Measurements from ENCODE around the gene APP.

Gene APP

DNA sequence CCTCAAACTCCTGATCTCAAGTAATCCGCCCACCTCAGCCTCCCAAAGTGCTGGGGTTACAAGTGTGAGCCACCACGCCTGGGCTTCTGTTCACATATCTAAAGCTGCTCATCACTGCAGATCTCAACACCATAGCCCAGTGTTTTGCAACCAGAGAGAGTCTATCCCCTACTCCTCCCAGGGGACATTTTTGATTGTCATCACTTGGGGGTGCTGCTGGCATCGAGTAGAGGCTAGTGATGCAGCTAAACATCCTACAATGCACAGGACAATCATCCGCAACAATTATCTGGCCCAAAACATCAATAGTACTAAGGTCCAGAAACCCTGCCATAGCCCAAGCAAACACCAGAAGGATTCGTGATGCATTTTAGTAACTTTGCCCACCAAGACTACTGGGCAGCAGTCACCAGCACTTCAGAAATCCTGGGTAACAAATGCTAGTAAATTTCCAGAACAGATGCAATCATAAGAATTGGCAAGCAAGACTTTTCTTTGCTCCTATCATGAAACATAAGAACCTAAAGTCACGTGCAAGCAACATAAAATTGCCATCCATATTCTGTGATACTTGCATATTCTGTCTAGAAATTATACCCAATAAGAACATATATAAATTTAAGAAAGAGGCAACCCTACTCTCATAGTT, 159.2 kb downstream of the APP start:
- DNase-seq, result no peak

DNA sequence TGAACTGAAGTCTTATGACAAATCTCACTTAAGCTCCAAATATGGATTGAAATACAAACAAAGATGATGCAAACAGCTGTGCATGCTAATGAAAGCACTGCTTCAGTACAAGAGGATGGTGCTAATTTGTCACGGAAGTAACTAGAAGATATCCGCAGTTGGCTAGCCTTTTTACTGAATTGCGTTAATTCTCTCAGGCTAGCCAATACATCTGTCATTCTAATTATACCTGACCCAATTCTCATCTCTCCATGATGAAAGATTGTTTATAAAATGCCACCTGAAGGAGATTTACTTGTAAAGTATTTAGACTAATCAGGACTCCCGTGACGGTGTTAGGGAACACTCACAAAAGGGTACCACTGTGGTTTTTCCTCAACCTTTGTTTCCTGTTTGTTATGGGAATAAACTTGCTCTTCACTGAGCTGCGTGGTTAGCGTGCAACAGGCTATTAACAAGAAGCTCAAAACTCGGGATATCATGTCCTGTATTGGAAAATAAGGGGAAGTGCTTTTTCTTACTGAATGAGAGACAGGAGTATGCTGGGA, 162.5 kb downstream of the APP start:
- no peak for DNase-seq

DNA sequence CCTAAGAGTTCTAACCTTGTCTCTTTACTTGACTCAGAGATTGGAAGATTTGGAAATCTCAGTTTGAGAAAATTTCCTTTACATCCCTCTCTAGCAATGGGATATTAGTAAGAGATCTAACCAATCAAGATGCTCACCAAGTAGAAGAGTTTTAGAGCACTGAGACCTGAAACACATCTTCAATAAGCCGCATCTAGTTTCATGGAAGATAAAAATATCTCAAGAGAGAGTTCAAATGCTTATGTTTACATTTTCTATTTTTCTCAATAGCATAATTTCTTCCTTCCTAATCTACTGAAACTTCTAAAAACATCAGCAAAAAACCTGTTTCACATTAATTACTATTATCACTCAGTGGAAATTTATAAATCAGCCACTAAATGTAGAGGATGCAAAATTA, 165.1 kb downstream of the APP start:
- DNase-seq, result no peak

DNA sequence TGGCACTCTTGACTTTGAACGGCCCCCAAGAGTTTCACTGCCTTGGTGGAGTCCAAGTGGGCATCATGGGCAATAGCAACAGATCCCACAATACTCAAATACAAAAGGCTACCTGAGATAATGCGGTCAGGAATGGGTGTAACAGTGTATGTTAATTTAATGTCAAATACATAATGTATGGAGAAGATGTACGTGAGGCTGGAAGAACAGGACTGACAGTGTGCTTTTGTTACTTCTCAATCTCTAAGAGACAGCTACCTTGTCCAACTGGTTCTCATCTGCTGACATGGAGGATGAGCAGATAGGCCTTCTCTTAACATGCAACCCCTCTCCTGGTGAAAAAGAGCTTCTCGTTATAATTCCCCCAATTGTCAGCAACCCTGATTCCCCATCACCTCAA, 167.2 kb downstream of the APP start:
- DNase-seq, result no peak

DNA sequence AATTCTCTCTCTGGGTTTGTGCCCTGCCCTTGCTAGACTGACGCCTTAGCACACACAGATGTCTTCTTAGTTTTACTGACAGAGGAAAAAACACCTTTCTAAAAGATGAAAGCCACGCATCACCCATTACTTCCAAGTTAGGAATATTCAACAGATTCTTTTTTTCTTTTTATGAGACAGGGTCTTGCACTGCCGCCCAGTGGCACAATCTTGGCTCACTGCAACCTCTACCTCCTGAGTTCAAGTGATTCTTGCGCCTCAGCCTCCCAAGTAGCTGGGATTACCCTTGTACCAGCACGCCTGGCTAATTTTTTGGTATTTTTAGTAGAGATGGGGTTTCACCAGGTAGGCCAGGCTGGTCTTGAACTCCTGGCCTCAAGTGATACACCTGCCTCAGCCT, 169.2 kb downstream of the APP start:
- no peak for DNase-seq

DNA sequence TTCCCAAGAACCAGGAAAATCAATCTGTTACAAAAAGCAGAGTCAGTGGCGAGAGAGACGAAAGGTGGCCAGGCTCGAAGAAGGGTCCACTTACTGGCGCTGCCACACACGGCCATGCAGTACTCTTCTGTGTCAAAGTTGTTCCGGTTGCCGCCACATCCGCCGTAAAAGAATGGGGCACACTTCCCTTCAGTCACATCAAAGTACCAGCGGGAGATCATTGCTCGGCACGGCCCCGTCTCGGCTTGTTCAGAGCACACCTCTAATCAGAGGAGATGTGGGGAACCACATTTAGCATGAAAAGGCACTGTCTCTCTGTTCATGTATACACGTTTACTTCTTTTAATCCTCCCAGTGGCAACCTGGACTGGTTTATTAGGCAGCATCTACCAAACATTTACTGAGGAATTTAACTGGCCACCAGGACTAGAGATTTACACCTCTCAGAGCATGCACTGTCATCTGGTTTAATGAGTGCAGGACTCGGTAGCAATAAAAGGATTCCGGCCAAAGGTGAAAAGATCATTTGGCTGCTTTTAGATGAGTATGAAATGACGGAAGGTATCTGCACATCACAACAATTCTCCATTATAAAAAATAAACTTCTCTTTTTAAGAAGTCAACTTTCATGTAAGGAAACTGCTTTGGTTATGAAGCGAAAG, 170.5 kb downstream of the APP start:
- peak in 2 of 4 experiments; percentile 8 to 14 for DNase-seq

DNA sequence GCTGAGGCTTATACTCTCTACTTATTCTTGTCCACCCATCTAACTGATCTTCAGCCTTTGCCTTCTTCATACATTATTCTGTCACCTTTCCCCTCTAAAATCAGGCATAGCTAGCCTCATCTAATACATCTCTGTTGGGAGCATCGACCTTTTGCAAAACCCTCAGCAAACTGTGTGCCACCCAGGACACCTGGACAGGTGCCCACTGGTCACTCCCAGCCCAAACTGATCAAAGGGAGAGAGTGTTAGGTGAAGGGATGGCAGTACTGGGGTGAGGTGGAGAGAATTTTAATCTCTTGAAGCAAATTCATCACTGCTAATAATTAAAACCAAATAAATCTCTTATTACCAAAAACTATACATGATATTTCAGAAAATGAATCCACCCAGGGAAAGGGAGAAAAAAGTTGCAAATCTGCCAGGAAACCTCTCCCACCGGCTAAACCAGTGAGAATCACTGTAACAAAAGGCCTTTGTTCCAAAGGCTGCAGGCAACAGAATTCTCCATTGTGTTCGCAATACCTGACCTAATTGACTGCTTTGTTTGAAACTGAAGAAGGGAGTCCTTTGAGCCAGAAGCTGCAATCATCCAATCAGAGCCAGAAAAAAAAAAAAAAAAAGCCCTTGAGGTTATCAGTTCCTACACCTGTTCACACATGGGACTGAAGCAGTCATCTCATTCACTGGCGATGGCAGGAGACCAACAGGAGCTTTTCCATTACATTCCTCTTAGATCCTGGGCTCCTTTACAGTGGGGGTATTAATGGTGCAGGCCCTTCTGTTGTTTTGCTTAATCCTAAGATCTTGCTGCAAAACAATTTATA, 172.6 kb downstream of the APP start:
- DNase-seq, result no peak

DNA sequence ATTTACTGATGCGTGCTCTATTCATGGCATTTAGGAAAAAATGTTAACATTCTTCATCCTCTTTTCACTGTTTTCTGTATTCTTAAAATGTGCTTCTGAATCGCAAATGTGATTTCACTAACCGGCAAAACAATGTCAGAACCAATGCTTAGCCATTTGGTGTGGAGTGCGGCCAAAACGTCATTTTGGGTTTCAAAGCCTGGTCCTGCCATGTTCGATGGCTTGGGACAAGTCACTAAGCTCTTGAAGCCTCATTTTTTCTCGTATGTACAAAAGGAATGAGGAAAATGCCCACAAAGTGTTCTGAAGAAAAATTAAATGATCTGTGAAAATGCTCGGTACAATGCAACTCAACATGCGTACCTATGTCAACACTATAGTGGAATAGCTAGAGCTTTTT, 175.3 kb downstream of the APP start:
- no peak for DNase-seq

DNA sequence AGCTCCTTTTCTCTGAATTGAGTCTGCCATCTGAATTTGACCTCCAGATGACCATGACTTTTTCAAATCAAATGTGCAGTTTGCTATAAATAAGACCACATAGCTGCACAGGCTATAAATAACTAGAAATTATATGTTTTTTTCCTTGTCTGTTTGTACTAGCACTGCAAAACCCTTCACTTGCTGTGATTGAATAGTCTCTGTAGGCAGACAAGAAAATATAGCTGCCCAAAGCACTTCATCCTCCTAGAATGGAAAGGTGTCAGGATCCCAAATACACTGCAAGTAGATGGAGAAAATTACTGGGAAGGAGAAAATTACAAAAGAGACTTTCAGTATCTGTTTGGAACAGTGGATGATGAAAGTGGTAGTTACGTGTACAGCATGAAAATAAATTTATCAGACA, 175.8 kb downstream of the APP start:
- no peak for DNase-seq

DNA sequence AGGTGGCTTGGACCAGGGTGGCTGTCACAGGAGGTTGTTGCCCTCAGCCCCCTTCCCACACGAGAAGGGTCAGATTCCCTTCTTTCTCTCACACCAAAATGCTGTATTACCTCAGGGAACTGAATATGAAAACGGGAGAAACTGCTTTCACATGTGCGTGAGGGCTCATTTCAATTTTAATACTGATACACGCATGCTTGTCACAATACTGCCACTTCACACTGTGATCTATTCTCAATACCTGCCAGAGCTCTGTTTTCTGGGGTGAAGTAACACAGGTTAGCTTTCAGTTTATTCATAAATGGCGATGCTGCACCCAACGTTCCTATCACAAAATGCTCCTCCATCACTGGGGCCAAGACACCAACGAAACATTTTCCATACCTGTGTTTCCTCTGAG, 181.8 kb downstream of the APP start:
- DNase-seq, result no peak

DNA sequence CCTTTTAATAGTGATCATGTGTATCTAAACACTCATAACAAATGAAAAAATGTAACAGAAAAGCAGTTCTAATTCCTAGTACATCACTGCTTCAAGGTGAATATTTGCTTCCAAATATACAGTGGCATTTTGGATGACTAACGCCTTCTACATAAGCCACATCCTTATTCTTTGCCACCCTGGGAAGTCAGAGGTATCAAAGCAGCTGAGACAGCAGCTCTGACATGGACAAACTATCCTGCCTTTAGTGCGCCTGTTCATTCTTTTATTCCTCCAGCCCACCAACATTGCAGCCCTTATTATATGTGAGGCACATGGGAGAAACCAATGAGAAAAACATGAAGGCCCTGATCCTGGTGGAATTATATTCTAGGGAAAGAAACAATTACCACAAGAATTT, 183.0 kb downstream of the APP start:
- DNase-seq, result no peak

DNA sequence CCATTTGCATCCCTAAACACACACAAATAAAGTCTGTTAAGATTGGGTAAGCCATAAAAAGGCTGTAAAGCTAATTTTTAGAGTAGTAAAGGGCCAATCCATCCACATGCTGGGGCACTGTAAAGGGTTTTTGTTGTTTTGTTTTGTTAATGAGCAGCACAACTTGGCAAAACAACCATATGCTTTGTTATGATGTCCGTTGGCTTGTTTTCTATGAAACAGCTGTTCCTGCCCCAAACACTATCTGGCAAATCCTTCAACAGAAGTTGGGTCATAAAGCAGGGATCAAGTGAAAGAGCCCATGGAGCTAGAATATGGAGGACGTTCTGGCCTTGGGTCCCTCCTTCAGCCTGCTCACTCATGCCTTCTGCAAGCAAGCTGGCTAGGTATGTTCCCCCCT, 183.6 kb downstream of the APP start:
- DNase-seq, result no peak

DNA sequence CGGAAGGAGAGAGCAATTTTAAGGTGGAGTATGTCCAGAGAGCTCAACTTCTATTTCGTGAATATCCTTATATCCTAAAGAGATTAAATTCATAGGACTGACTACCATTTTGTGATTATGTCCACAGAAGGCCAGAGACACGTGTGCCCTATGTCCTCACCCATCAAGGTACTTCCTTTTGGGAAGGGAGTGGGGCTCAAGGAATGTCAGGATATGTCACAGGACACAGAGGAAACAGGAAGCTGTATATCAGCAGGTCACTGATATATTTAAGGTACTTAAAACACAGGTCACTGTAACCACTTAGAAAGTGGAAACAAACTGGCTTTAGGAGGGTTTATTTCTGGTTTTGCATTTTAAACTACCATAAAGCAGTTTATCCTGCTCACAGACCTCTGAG, 184.6 kb downstream of the APP start:
- no peak for DNase-seq

DNA sequence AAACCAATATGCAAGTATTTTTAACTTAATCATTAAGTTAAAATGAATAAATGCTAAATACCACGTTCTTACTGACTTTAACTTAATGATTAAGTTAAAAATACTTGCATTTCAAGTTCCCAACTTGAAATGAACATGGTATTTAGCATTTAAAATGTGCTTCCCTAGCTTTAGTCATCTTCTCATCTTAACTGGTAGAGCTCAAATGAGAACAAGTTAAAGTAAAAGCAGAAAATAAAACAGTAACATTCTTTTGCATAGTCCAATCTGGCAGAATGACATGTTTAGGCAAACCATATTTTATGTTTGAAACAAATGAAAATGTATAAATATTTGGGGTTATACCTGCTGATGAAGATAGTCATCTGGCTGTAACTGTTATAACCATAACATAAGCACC, 186.0 kb downstream of the APP start:
- no peak for DNase-seq

DNA sequence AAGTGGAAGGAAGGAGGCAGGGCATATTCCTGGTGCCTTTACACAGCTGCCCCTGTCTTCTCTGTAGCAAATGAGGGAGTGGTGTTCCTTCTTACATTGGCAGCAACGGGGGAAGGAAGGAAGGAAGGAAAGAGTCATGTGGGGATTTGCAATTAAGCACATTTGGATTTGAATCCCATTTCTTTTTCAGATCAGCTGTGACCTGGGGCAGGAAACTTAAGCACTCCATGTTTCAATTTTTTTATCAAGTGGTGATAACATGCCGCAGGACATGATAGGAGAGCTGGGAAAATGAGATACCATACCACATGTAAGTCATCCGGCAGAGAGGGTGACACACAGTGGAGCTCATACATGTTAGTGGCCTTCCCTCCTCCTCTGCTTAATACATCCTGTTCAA, 186.8 kb downstream of the APP start:
- DNase-seq, result no peak

DNA sequence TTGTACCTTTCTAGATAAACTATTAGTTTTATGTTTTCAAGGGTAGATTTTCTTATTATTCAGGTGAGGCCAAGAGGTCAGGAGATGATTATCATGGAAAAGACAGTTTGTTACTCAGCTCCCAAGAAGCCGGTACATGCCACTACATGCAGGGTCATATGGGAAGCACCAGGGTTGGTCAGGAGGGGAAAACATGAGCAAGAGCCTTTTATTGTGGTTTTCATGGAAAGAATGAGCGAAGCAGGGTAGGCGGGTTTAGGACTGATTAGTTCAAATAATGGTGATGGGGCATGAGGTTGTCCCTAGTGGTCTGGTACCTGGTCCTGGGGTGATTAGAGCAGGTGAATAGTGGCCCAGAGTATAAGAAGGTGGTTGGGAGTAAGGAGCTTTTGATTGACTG, 189.9 kb downstream of the APP start:
- no peak for DNase-seq

DNA sequence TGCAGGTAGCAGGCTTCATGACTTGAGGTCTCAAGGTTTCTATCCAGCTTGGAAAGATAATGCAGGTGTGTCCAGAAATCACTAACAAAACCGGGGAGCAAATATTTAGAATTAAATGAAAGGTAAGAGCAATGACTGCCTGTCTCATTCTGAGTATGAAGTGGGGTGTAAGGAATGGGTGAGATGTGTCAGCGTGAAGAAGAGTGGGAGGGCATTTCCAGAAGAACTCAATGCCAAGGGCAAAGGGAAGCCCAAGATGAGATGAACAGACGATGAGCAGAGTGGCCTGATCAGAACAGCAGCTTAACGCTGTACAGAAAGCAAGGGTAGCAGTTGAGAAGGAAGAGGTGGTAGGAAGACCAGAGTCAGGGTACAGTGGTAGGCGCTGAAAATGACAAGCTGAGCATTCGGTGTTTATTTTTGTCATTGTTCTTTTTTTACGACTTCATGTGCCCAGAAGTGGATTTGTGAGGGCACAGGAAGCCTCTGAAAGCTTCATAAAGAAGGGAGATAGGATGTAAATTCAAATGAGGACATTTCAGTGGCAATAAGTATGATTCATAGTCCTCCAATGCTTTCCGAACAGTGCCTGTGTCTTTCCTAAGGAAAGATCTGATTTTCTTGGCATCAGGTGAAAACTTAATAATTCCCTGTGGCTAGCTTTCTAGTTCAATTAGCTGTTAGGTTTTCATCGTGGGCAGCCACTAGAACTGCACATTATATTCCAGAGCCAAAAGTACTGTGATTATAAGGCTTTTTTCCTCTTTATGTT, 190.5 kb downstream of the APP start:
- DNase-seq, result no peak

DNA sequence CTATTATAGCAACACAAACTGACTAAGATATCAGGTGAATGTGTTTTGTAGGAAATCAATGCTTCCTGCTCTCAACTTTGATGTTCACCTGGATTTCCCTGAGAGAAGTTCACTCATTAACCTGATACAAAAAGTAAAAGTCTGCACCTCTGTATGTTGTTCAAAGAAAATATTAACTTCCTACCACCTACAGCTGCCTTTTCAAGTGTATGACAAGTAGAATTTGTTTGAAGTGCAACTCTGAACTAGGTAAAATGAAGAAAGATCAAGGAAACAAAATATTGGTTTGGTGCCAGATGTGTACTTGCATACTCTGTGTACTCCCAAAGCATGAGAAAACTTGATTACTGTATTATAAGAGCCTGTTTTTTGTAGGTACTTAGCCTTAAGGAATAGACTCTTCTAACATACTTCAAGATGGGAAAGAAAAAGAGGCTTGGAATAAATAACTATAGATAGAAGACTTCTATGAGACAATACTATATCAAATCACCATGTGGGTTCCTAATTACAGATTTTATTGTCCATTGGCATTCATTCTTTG, 193.4 kb downstream of the APP start:
- DNase-seq, result no peak

DNA sequence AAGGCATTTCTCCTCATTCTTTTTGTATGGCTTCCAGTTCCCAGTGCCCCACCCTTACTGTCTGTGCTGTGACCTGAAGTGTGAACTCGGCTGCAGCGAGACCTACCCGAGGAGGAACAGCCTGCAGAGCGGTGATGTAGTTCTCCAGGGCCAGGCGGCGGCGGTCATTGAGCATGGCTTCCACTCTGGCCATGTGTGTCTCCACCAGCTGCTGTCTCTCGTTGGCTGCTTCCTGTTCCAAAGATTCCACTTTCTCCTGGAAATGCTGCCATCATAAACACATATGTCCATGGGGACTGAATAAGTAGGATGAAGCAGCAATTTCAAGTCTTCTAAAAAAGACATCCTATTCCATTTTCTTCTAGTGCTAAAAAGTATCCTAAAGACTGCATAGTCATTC, 195.6 kb downstream of the APP start:
- no peak for DNase-seq

DNA sequence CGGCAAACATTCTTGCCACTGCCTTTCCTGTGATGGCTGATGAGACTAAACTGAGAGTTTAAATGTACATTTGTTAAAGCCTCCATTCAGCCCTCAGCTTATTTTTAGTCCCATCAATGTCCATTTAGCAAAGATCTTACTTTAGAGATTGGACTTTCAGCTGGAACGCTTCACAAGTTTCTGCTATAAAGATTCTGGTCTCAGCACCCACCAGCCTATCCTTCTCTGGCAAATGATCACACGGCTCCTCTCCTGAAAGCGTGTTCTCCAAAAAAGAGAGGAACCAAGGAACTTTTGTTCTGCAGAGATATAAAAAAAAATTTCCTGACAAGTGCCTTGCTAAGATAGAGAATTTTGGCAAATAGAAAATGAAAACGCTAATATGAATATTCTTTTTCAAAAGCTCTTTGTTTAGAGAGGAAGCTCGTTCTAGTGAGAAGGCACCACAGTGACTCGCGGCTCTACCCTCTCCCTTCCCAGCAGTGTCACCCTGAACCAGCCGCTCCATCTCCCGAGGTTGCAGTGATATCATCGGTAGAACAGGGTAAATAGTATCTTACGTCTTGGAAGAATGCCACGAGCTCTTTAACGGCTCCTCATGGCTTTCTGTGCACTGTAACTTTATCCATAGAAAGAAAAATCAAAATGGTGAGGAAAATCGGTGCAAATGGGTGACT, 200.2 kb downstream of the APP start:
- DNase-seq, result no peak

DNA sequence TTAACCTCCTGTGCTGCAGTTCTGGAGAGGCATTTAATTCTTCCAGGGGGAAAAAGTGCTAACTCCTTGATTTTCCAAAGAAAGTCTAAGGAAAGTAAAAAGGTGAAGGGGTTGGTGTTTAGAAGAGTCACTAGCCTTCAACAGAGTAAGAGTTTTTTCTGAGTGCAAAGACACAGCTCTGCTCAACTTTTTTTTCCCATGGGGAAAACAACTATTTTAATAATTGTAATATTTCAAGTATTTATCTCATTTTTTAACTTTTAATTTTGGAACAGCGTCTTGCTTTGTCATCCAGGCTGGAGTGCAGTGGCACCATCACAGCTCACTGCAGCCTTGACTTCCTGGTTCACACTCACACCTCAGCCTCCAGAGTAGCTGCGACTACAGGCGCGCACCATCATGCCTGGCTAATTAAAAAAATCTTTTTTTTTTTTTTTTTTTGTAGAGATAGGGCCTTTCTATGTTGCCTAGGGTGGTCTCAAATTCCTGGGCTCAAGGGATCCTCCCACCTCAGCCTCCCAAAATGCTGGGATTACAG, 202.6 kb downstream of the APP start:
- DNase-seq, result no peak

Measured in activated naive CD4-positive, alpha-beta T cell (primary cell).